H1 (cell line): ENCODE data around the gene NOL4L. TPM values are rescaled to one million over a fixed set of nuclear protein-coding genes. Genes with fewer than 3 reads are reported as not detected.

ENCODE experiments used
- CHD1 ChIP-seq: IDR thresholded peaks from 2 replicates; pipeline ENCODE4 v1.6.1; 2012; ENCODE audit warnings: low read depth, low read length, improper control_type of control experiment
- KDM5A ChIP-seq: fragments of 200-600 bp; IDR thresholded peaks from 2 replicates; pipeline ENCODE4 v1.7.1; 2012; ENCODE audit warnings: mild to moderate bottlenecking, low read length, inconsistent platforms, mixed read lengths
- MAX ChIP-seq: IDR thresholded peaks from 2 replicates; pipeline ENCODE4 v1.6.1; 2012; ENCODE audit warnings: inconsistent platforms
- TAF1 ChIP-seq: IDR thresholded peaks from 2 replicates; pipeline ENCODE4 v1.6.1; 2011; ENCODE audit warnings: mild to moderate bottlenecking, low read depth, low read length
- ZNF274 ChIP-seq: IDR thresholded peaks from 2 replicates; pipeline ENCODE4 v1.7.0; 2012; ENCODE audit warnings: low read length, borderline replicate concordance; ENCODE audit errors: extremely low read depth
- polyA plus RNA-seq, 7 experiments: library from polyadenylated mRNA; depleted of rRNA in 3 of 7; stranded (reverse) in 5 of 7; unstranded in 2 of 7; fragments of >200 nt in 5 of 7; fragments of 200-250 nt in 2 of 7; gene quantifications; 1 replicate in 5 of 7; 2 replicates in 1 of 7; 4 replicates in 1 of 7; pipeline versions ENCODE4 v1.2.1 to v1.2.3, GENCODE V29; 2011 to 2013; ENCODE audit warnings: missing spikeins in 2 of 7, mixed read lengths in 2 of 7
- total RNA-seq: library from RNA; stranded (reverse); fragmentation: NEBNext Ultra II Directional; extraction: Animal tissue kit (Norgen Biotek cat#: 25700); gene quantifications from 2 replicates; pipeline ENCODE4 v1.2.1, GENCODE V29; 2021
- TF ChIP-seq, protein P1 (sequence below): fragments of 300-600 bp; sonication (generic); IDR thresholded peaks from 2 replicates; pipeline ENCODE4 v1.7.1; 2012; ENCODE audit warnings: low read length, moderate library complexity, mild to moderate bottlenecking, inconsistent platforms; ENCODE audit not compliant: insufficient replicate concordance

NOL4L gene
- total and polyA plus RNA-seq, 2 of the 8 experiments (the other 6 are each of a cell fraction or from before 2014, with no cell fraction given) = 15.3 to 23.7 TPM

- TF ChIP-seq, protein P1, sequence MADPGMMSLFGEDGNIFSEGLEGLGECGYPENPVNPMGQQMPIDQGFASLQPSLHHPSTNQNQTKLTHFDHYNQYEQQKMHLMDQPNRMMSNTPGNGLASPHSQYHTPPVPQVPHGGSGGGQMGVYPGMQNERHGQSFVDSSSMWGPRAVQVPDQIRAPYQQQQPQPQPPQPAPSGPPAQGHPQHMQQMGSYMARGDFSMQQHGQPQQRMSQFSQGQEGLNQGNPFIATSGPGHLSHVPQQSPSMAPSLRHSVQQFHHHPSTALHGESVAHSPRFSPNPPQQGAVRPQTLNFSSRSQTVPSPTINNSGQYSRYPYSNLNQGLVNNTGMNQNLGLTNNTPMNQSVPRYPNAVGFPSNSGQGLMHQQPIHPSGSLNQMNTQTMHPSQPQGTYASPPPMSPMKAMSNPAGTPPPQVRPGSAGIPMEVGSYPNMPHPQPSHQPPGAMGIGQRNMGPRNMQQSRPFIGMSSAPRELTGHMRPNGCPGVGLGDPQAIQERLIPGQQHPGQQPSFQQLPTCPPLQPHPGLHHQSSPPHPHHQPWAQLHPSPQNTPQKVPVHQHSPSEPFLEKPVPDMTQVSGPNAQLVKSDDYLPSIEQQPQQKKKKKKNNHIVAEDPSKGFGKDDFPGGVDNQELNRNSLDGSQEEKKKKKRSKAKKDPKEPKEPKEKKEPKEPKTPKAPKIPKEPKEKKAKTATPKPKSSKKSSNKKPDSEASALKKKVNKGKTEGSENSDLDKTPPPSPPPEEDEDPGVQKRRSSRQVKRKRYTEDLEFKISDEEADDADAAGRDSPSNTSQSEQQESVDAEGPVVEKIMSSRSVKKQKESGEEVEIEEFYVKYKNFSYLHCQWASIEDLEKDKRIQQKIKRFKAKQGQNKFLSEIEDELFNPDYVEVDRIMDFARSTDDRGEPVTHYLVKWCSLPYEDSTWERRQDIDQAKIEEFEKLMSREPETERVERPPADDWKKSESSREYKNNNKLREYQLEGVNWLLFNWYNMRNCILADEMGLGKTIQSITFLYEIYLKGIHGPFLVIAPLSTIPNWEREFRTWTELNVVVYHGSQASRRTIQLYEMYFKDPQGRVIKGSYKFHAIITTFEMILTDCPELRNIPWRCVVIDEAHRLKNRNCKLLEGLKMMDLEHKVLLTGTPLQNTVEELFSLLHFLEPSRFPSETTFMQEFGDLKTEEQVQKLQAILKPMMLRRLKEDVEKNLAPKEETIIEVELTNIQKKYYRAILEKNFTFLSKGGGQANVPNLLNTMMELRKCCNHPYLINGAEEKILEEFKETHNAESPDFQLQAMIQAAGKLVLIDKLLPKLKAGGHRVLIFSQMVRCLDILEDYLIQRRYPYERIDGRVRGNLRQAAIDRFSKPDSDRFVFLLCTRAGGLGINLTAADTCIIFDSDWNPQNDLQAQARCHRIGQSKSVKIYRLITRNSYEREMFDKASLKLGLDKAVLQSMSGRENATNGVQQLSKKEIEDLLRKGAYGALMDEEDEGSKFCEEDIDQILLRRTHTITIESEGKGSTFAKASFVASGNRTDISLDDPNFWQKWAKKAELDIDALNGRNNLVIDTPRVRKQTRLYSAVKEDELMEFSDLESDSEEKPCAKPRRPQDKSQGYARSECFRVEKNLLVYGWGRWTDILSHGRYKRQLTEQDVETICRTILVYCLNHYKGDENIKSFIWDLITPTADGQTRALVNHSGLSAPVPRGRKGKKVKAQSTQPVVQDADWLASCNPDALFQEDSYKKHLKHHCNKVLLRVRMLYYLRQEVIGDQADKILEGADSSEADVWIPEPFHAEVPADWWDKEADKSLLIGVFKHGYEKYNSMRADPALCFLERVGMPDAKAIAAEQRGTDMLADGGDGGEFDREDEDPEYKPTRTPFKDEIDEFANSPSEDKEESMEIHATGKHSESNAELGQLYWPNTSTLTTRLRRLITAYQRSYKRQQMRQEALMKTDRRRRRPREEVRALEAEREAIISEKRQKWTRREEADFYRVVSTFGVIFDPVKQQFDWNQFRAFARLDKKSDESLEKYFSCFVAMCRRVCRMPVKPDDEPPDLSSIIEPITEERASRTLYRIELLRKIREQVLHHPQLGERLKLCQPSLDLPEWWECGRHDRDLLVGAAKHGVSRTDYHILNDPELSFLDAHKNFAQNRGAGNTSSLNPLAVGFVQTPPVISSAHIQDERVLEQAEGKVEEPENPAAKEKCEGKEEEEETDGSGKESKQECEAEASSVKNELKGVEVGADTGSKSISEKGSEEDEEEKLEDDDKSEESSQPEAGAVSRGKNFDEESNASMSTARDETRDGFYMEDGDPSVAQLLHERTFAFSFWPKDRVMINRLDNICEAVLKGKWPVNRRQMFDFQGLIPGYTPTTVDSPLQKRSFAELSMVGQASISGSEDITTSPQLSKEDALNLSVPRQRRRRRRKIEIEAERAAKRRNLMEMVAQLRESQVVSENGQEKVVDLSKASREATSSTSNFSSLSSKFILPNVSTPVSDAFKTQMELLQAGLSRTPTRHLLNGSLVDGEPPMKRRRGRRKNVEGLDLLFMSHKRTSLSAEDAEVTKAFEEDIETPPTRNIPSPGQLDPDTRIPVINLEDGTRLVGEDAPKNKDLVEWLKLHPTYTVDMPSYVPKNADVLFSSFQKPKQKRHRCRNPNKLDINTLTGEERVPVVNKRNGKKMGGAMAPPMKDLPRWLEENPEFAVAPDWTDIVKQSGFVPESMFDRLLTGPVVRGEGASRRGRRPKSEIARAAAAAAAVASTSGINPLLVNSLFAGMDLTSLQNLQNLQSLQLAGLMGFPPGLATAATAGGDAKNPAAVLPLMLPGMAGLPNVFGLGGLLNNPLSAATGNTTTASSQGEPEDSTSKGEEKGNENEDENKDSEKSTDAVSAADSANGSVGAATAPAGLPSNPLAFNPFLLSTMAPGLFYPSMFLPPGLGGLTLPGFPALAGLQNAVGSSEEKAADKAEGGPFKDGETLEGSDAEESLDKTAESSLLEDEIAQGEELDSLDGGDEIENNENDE = no peak
- no peak for TF ChIP-seq MAX
- no peak for TF ChIP-seq ZNF274
- no peak for TF ChIP-seq CHD1
- TF ChIP-seq KDM5A = no peak
- TF ChIP-seq TAF1 = no peak
Observed at GRCh38 chr20:32429745-32430360, 155.3 kb downstream of the NOL4L start (continued).
